GM21515 (cell line): ENCODE data around the gene VASH2.
"Not testable (repeated sequence)": the region's sequence is repeated elsewhere in the genome, so short reads cannot be mapped to it uniquely, and the experiment has no call there.

Source experiments
- ATAC-seq: cut with Tn5 transposase; IDR thresholded peaks from one replicate; pipeline ENCODE4 v1.9.1; 2021; ENCODE audit not compliant: unreplicated experiment

VASH2 gene

DNA sequence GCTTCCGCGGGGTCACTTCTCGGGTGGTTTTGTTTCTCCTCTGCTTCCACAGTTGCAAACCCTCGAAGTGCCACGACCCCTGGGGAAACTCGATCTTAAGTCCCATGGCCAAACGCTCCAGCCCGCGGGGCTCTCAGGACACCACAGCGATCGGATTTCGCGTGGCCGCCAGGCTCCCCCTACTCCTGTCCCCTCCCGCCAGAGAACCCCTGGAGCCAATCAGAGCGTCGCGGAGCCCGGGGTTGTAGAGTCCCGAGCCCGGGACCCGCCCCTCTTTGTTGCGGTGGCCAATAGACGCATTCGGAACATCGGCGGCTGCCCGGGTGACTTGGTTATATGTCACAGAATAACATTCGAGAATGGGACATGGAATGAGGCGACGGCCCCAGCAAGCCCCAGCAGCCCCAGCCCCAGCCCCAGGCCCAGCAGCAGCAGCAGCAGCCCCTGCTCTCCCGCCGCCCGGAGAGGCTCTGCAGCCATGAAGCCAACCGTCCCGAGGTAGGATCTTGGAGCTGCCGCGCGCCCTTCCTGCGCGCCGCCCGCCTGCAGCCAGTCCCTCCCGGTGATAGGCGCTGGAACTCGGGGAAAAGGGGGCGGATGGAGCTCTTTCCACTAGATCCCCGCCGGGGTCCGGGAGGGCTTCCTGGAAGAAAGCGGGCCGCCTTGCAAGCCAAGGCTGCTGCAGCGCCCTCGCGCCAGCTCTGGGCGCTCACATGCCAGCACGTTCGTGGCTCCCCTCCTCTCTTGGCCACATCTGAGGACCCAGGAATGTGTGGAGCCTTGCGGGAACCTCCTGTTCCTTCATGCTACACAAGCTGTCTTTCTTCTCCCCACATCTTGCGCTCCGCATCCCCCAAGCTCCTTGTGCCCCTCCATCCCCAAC, at the start of gene VASH2:
TSS of gene VASH2 (plus strand) at position 299 of the 883 bp plus-strand sequence. CDS start 1,002 bp downstream, outside the sequence.
- ATAC-seq: peak; percentile 93

- ATAC-seq: no peak
These were observed 49.1 kb upstream of the VASH2 start for GRCh38 chr1:212901290-212901689.

- no peak for ATAC-seq
These were observed 48.3 kb upstream of the VASH2 start for GRCh38 chr1:212902054-212902453.

- no peak for ATAC-seq
These were observed 46.7 kb upstream of the VASH2 start for GRCh38 chr1:212903664-212904063.

GRCh38 chr1:212908071-212908470, 42.3 kb upstream of the VASH2 start:
- not testable (repeated sequence) for ATAC-seq

DNA sequence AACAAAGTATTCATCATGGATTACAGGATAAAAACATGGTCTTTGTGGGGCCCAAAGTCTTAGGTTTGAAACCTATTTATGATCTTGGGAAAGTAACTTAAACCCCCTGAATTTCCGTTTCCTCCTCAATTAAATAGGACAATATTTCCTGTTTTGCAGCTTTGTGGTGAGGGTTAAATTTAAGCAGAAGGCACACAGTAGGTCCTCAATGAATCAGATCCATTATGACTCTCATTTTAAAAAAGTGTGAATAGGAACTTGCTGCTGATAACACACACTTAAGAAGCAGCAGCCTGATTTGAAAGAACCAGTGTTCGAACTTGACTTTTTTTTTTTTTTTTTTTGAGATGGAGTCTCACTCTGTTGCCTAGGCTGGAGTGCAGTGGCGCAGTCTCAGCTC, 41.4 kb upstream of the VASH2 start:
- ATAC-seq: no peak

- no peak for ATAC-seq
These were observed 40.7 kb upstream of the VASH2 start for GRCh38 chr1:212909652-212910063.

GRCh38 chr1:212910213-212910612, 40.1 kb upstream of the VASH2 start:
- ATAC-seq: not testable (repeated sequence)

DNA sequence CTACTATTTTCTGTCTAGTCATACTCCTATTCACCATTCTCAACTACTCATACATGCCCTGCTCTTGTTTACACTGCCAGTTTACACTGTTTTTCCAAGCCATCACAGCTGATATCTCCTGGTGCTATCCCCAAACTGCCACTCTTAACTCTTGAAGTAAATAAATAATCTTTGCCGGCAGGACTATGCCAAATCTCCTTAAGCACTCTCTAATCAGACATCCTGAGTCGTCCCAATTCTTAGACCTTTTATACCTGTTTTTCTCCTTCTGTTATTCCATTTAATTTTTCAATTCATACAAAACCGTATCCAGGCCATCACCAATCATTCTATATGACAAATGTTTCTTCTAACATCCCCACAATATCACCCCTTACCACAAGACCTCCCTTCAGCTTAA, 36.7 kb upstream of the VASH2 start:
- ATAC-seq: not testable (repeated sequence)

- not testable (repeated sequence) for ATAC-seq
These were observed 36.2 kb upstream of the VASH2 start for GRCh38 chr1:212914110-212914509.

DNA sequence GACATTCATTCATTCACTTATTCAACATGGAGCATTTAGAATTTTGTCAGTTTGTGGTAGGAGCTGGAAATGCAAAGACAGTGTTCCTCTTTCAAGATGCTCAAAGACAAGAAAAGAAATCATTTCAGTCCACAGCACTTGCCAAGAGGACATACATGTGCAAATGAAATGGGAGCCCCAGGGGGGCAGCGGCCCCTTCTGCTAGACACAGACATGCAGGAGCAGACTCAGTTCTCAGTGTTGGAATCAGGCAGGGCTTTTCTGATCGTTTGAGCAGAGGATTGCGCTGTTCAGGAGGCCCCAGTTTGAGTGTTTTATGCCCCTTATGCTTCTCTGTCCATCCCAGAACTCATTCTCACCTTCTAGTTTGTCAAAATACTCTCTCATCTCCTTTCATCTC, 35.6 kb upstream of the VASH2 start:
- no peak for ATAC-seq

- no peak for ATAC-seq
These were observed 34.9 kb upstream of the VASH2 start for GRCh38 chr1:212915245-212916091.

DNA sequence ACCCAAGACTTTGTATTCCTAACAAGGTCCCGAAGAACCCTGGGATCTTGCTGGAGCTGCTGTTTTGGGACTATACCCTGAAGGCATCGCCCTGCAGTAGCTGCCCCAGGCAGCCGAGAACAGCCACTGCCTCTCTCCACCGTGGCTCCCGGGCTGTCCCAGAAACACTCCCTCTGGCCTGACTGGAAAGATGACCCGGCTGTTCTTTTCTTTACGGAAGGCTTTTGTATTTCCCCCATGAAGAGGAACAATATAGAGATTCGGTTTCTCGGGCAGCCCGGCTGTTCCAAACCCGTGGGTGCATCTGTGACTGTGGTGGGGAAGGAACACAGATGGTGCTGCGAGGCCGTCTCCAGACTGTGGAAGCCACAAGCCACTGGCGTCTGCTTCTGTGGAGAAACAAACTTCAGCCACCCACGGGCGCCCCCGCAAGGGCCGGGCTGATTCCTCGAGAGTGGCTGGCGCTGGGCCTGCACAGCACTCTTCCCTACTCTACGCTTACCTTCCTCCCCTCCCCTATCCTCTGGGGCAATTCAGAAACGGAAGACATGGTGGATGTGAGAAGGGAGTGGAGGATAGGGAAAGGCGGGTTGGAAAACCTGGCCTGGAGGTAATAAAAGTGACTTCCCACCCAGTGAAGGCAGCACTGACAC, 33.7 kb upstream of the VASH2 start:
- no peak for ATAC-seq

DNA sequence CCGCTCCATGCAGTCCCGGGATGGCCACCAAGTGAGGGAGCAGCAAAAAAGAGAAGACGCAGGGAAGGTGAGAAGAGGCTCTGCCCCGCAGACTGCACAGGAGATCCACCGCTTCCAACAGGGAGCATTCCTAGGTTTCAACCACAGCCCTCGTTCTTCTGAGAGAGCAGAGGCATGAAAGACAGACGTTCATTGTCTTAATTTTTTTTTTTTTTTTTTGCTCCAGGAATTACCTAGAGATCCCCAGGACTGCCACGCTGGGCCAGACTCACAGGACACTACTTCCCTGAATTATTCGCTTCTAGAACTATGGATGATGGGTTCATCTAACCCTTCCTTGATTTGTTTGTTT, 33.2 kb upstream of the VASH2 start:
- no peak for ATAC-seq

DNA sequence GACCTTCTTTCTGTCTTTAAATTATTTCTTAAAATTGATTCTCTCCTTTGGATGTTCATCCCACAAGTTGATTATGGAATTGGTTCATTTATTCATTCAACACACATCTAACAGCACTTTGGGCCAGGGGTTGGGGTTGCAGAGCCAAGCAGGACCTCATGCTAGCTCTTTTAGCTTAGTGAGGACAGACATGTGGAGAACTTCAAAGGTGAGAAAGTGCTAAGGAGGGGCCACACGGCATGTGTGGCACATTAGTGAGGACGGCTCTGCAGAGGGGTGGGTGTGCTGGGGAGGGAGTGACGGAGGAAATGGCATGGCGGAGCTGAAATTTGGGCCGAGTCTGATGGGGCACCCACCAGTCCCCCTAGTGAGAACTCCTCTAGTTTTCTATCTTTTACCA, 32.5 kb upstream of the VASH2 start:
- no peak for ATAC-seq

- no peak for ATAC-seq
These were observed 31.5 kb upstream of the VASH2 start for GRCh38 chr1:212918824-212919223.

DNA sequence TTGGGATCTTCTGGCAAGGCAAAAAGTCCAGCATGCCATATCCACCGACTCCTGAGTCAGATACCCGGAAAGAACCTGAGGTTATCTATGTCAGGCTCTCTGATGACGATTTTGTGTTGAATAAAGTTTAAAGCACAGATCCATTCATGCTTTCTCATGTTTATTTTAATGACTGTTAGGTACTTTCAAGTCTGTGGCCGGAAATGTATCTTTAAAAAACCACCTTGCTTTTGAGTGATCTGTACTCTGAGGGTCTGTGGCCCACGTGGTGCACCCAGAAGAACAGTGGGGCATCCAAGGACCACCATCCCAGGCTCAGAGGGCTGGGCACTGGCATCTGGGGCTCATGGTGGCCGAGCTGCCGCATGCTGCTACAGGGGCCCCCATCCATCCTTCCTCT, 30.1 kb upstream of the VASH2 start:
- no peak for ATAC-seq

GRCh38 chr1:212920896-212921295, 29.4 kb upstream of the VASH2 start:
- ATAC-seq: no peak

DNA sequence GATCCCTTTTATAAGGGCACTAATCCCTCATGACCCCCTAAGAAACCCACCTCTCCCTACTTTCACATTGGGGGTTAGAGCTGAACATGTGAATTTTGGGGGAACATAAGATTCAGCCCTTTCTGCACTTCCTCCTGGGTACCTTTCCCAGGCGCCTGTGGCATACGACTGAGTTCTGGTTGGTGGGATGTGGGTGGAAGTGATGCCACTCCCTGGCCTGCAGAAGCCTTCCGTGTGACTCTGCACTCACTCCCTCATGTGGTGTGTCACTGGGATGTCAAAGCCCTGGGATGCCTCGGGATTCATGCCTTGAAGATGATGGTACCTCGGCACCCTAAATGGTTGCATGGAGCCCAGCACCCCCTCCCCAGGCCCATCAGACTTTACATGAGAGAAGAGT, 28.3 kb upstream of the VASH2 start:
- no peak for ATAC-seq

DNA sequence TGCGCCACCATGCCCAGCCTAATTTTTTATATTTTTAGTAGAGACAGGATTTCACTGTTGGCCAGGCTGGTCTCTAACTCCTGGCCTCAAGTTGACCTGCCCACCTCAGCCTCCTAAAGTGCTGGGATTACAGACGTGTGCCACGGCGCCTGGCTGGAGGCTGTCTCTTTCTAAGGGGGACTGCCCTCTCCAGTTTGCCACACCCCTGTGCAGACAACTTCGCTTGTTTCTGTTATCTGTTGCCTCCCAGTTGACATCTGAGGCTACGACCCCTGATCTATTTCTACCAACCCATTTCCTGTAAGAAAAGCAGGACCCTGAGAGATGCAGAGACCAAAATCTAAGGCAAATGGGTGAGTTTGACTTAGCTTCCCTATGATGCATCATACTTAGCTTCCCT, 24.0 kb upstream of the VASH2 start:
- no peak for ATAC-seq
